GM21717 (cell line): Measurements from ENCODE around the gene TRIM66.

Source experiments
- ATAC-seq: cut with Tn5 transposase; IDR thresholded peaks from one replicate; pipeline ENCODE4 v1.9.1; 2021; ENCODE audit warnings: mild to moderate bottlenecking, moderate library complexity; ENCODE audit not compliant: unreplicated experiment

Gene TRIM66

GRCh38 chr11:8614497-8614896, 68.0 kb downstream of the TRIM66 start:
- ATAC-seq: no peak

- ATAC-seq: no peak
These were observed 69.4 kb downstream of the TRIM66 start for GRCh38 chr11:8613036-8613435.

DNA sequence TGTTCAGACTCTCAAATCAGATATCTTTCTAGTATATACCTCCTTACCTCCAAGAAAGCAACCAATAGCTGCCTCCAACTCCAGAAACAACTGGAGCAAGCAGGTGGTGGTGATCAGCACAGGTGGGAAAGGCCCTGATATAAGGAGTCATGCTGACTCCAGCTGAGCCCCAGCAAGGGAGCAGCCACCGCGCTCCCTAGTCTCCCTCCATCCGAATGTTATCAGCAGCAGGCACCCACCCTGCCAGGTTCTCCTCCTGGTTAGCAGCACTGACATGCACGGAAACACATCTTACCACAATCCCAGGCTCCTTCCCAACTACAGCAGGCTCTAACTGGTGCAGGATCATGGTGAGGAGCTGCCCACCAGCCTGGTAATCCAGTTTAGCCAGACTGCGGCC, 69.9 kb downstream of the TRIM66 start:
- no peak for ATAC-seq

DNA sequence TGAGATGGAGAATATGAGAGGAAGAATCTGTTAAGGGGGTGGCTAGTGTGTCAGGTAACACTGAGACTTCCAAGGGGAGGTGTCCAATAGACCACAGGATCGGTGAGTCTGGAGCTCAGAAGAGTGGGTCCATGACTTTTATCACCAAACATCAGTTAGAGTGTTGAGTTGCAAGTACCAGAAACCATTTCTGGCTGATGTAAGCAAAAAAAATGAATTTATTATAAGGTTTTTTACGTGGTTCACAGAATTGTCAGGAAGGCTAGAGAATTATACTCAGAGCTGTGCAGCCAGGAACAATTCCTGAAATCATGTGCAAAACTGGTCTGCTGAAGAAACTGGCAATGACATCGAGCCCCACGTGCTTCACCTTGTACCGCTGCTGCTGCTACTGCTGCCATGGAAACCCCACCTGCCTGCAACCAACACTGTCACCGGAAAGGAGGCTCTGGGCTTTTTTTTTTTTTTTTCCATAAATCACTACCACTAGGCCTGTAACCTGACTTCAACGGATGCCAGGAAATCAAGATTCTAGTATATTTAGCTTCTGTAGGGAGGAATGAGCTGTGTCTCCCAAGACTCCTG, 71.8 kb downstream of the TRIM66 start:
- no peak for ATAC-seq

- no peak for ATAC-seq
These were observed 73.8 kb downstream of the TRIM66 start for GRCh38 chr11:8608652-8609051.

GRCh38 chr11:8605971-8606563, 76.4 kb downstream of the TRIM66 start:
- ATAC-seq: no peak

GRCh38 chr11:8604078-8604723, 78.3 kb downstream of the TRIM66 start:
- peak; percentile 81 for ATAC-seq

GRCh38 chr11:8603696-8604077, 78.8 kb downstream of the TRIM66 start:
- ATAC-seq: no peak

GRCh38 chr11:8601376-8602133, 80.9 kb downstream of the TRIM66 start:
- ATAC-seq: no peak

- no peak for ATAC-seq
These were observed 84.0 kb downstream of the TRIM66 start for GRCh38 chr11:8598506-8598905.

- ATAC-seq: no peak
These were observed 85.3 kb downstream of the TRIM66 start for GRCh38 chr11:8597182-8597581.

GRCh38 chr11:8596504-8597046, 85.9 kb downstream of the TRIM66 start:
- no peak for ATAC-seq

- peak; percentile 97 for ATAC-seq
These were observed 88.2 kb downstream of the TRIM66 start, which contains the start of gene STK33 for GRCh38 chr11:8593935-8594909. Gene STK33 (minus strand): TSS chr11:8594228. CDS start chr11:8474905, 119,323 bp downstream.

DNA sequence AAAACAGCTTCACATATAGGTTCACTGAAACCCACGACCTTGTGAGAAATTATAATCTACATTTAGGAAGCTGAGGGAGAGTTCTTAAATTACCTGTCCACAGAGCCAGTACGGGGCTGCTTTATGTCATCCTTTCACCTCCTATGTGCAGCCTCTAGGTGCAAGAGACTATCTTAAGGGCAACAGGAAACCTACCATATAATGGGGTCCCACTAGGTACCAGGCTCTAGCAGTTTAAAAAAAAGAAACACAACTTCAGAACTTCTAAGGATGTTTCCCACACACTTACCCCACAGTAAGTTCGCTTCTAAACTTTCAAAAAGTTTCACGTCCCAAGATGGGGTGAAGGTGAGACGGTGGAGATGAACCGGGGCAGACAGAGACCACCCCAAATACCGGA, 89.0 kb downstream of the TRIM66 start:
- peak; percentile 30 for ATAC-seq

GRCh38 chr11:8587915-8588314, 94.5 kb downstream of the TRIM66 start:
- no peak for ATAC-seq

DNA sequence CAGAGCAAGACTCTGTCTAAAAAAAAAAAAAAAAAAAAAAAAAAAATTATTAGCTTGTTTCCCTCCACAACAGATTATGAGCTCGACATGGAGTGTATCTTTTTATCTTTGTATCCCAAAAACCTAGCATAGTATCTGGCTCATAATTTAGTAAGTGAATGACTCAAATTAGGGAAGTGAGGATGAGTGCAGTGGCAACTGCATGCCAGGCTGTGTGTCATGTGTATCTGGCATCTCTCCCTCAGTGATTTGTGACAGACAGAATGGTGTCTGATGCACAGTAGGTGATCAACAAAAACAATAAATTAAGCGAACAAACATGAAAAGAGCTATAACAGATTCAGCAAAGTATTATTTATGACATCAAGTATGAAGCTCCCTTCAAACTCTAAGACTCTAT, 95.7 kb downstream of the TRIM66 start:
- no peak for ATAC-seq

DNA sequence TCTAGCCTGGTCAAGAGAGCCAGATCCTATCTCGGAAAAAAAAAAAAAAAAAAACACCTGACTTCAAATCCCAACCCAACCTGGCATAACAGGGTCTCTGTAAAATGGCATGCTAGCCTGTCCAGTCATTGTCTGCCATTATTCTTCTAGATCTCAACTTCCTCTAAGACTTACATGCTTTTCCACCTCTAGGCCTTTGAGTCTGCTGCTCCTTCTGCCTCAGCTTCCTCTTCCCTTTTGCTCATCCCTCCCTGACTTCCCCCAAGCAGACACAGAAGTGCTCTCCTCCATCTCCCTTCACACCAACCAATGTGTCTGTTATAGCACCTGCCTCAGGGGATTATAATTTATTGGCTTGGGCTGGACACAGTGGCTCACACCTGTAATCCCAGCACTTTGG, 96.3 kb downstream of the TRIM66 start:
- no peak for ATAC-seq

DNA sequence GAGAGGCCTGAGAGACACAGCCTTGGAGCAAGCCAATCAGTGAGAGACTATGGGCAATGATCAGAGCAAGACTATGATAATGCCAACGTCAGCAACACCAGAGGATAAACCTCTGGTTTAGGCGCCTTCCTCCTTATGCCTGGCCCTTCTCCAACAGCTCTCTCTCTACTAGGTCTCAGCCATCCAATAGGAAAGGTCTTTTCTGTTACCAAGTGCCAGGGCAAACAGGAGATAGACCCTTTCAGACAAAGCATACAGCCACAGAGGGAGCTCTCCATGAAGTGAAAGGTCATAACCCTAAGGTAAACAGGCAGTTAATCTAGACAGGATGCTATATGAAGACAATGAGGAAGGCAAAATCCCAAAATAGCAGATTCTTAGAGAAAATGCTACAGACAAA, 98.0 kb downstream of the TRIM66 start:
- no peak for ATAC-seq

GRCh38 chr11:8584082-8584481, 98.4 kb downstream of the TRIM66 start:
- no peak for ATAC-seq

- ATAC-seq: no peak
These were observed 101.2 kb downstream of the TRIM66 start for GRCh38 chr11:8581300-8581699.
